HG02885 (cell line): ENCODE data around the gene ITPK1.
A peak's percentile ranks its signal among the peaks of the same experiment; 100 is the strongest.

Source experiments
- ATAC-seq: cut with Tn5 transposase; IDR thresholded peaks from one replicate; pipeline ENCODE4 v1.9.1; 2021; ENCODE audit warnings: mild to moderate bottlenecking; ENCODE audit not compliant: unreplicated experiment, poor library complexity

Gene ITPK1

DNA sequence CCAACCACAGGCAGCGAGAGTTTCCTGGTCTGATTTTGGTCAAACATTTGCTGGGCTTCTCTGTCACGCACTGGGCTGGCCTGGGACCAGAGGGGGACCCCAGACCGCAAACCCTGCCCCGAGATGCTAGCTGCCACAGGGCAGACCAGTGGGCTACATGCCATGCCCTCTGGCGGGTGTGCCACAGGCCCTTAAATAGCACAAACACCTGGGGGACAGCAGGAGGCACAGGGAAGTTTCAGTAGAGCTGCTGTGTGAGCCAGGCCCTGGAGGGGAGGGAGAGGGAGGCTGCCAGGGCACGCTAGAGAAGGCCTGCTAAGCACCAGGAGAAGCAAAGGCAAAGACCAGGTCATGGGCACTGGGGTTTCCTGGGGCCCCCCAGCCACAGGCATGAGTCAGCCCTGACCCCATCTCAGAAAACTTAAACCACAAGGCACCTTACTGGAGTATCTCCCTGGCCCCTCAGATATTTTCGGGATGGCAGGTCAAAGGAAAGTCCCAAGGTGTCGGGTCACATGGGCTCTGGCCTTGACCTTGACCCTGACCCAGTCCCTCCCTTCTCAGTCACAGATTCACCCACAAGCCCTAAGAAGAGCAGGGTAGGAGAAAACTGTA lies 29.2 kb downstream of the ITPK1 start:
- ATAC-seq: no peak

- ATAC-seq: no peak
These were observed 29.8 kb downstream of the ITPK1 start for GRCh38 chr14:93085911-93086310.

DNA sequence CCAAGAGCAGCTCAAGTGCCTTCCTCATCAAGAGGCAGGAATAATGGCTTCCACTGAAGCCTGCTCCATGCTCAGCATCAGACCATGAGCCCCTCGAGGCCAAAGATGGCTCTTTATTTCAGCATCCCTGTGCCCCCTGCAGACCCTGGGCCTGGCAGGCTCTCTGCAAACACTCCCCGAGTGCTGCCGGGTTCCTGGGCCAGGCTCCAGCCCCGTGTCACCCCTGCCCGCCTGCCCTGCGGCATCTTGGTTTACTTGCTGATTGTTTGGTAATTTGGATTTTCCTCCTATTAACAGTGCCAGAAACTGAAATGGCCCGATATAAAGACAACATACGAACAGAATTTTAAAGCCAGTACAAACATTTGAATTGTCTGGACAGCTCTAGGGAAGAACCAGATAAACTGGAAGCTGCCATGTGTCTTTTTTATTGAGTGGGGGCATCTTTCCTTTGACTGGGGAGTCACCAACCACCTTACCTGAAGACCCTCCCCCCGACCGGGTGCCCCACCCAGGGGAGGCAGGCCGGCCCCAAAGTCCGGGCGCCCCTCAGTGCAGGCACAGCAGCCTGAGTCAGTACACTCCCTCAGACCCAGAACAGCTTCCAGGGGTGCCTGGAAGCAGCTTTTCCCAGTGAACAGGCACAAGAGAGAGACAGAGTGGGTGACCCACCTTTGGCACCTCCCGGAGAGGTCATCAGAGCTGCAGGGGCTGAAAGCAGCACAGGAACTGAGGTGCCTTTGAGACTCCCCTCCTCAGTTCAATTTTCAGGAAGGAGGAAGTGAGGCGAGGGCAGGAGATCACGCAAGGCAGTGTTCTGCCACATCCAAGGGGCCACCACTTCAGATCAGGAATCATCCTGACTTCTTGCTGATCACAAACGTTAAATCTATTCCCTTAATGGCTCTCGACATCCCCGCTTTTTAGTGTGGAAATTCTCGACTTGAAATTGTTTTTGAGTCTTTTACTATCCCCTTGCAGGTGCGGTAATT lies 30.6 kb downstream of the ITPK1 start:
- no peak for ATAC-seq

GRCh38 chr14:93084402-93084801 lies 31.3 kb downstream of the ITPK1 start:
- no peak for ATAC-seq

DNA sequence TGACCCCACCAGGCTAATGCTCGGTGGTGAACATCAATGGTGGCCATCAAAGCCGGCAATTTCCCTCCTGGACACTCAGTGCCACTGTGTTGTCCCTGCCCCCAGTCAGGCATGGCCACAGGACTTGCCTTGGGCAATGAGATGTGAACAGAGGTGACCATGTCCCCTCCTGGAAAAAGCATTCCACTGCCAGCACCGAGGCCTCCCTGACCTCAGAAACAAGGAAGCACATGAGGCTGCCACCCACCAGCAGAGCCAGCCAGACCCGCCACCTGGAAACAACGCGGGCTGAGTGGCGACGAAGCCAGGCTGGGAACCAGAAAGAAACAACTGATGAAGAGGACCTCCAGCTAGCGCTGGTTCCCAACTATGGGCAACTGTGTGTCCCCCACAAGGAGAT lies 31.8 kb downstream of the ITPK1 start:
- ATAC-seq: no peak

DNA sequence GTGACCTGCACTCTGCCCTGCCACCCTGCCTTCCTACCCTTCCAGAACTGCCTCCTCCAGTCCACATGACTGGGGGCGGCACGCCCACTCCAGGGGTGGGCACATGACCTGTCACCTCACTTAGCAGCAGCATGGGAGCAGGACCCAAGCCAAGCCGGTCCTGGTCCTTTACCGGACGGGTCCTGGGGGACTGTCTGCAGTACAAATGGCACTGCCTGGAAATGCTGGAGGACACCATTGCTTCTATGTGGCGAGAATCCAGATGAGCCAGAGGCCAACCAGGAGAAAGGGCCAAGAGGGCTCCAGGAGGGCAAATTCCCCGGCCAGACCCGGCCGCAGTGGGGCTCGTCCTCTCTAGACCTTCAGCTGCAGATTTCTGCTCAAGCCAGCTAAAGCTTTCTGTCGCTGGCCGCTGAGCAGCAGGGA lies 33.1 kb downstream of the ITPK1 start:
- ATAC-seq: no peak

GRCh38 chr14:93081876-93082570 lies 33.7 kb downstream of the ITPK1 start:
- ATAC-seq: peak; percentile 70

DNA sequence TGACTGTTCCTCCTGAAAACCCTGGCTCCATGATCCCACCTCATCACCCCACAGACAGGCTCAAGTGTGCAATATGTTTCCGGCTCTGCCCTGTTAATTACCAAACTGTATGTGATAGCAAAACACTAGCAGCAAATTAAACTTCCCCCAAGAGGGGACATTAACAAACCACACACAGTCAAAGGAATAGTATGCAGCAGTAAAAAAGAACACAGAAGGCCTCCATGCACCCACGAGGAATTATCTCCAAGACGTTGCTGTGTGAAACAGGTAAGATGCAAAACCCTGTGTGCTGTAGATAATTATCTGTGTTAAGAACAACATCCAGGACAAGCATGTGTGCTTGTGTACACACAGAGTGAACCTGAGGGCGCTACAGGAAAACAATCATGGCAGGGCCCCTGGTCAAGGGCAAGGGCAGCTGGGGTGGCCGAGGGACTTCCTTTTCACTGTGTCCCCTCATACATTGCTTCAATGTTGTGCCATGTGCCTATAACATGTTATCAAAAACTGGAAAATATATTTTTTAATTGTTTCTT lies 35.8 kb downstream of the ITPK1 start:
- ATAC-seq: no peak

- no peak for ATAC-seq
These were observed 36.4 kb downstream of the ITPK1 start for GRCh38 chr14:93079321-93079720.

DNA sequence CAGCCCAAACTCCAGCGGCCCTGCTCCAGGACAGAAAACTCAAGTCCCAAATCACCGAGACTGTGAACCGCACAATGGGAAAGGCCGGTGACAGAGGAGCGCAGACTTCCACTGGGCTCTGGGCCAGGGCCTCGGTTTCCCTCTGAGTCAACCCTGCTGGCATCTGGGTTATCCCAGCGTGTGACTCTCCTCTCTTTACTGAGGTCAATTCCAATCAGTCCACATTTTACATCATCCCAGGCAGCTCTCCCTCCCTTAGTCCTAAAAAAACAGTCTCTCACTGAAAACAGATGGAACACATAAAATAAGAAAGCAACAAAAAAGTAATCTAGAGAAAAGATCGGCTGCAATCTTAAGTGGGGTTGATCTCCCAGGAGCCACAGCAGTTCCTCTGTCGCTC lies 36.9 kb downstream of the ITPK1 start:
- no peak for ATAC-seq

- no peak for ATAC-seq
These were observed 39.0 kb downstream of the ITPK1 start for GRCh38 chr14:93076755-93077154.

GRCh38 chr14:93075891-93076290 lies 39.8 kb downstream of the ITPK1 start:
- no peak for ATAC-seq

- ATAC-seq: no peak
These were observed 41.6 kb downstream of the ITPK1 start for GRCh38 chr14:93073910-93074769.

DNA sequence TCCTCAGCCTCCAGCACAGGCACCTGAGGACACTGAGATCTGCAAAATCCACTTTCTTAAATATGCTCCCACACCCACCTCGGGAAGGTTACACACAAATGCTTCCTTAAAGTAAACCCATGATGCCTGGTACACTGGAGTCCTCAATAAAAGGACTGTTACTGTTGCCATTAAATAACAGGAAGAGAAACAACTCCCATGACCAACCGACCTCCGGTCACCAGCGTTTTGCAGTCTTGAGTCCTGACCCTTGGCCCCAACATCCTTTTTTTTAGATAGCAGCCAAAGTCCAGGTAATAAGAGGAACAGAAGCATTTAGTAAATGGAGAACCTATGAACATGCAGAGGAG lies 42.4 kb downstream of the ITPK1 start:
- no peak for ATAC-seq

- no peak for ATAC-seq
These were observed 42.9 kb downstream of the ITPK1 start for GRCh38 chr14:93072659-93073357.

GRCh38 chr14:93068711-93069110 lies 47.0 kb downstream of the ITPK1 start:
- no peak for ATAC-seq

- no peak for ATAC-seq
These were observed 48.6 kb downstream of the ITPK1 start for GRCh38 chr14:93067088-93067487.

GRCh38 chr14:93065272-93065730 lies 50.4 kb downstream of the ITPK1 start:
- no peak for ATAC-seq
